ENCODE results near the gene ADH7.

Gene ADH7

GRCh38 chr4:99437723-99438404 is 2.7 kb upstream of the ADH7 start:
- H3F3A ChIP-seq (ENCODE audit: control insufficient read depth, insufficient read depth): no peaks in the 10 kb centered on the region

GRCh38 chr4:99436976-99437722 is 2.0 kb upstream of the ADH7 start:
- Histone ChIP-seq H3K27ac (ENCODE audit: low read depth, low read length) (no peak overlapping the region), H3F3A (ENCODE audit: control insufficient read depth, insufficient read depth) (no peaks in the 10 kb centered on the region), H3K36me3 (ENCODE audit: control insufficient read depth, low read length) (no peaks in the 10 kb centered on the region), H3K9me3 (ENCODE audit: control insufficient read depth, insufficient read depth, low read length) (no peaks in the 10 kb centered on the region), H3K4me1 (ENCODE audit: control insufficient read depth, low read length) (no peaks in the 10 kb centered on the region), H3K27me3 (ENCODE audit: control insufficient read depth, low read length) (no peaks in the 10 kb centered on the region), H3K4me2 (ENCODE audit: low read length) (no peak overlapping the region), H4K20me1 (ENCODE audit: control insufficient read depth, insufficient read depth, low read depth, low read length) (no peaks in the 10 kb centered on the region), H3K9me2 (replicated peaks; ENCODE audit: control insufficient read depth, low read length) (no peaks in the 10 kb centered on the region), H3K79me2 (ENCODE audit: control insufficient read depth, low read length) (no peaks in the 10 kb centered on the region), H3K4me3 (ENCODE audit: low read length) (no peak overlapping the region)
- no peak for TF ChIP-seq CTCF (IDR thresholded peaks at IDR 0.05; ENCODE audit: low read depth, low read length, poor library complexity, severe bottlenecking)
- TF ChIP-seq EZH2phosphoT487 (IDR thresholded peaks at IDR 0.05; ENCODE audit: borderline replicate concordance, low read length): no peak

More at GRCh38 chr4:99437723-99438404, 2.7 kb upstream of the ADH7 start:
- no peaks in the 10 kb centered on the region for H4K20me1 ChIP-seq (ENCODE audit: control insufficient read depth, insufficient read depth, low read depth, low read length)
- no peak overlapping the region for H3K4me2 ChIP-seq (ENCODE audit: low read length)
- no peaks in the 10 kb centered on the region for H3K27me3 ChIP-seq (ENCODE audit: control insufficient read depth, low read length)
- TF ChIP-seq CTCF (IDR thresholded peaks at IDR 0.05; ENCODE audit: low read depth, low read length, poor library complexity, severe bottlenecking) (no peak), EZH2phosphoT487 (IDR thresholded peaks at IDR 0.05; ENCODE audit: borderline replicate concordance, low read length) (no peak)
- H3K4me3 ChIP-seq (ENCODE audit: low read length): no peak overlapping the region
- no peaks in the 10 kb centered on the region for H3K79me2 ChIP-seq (ENCODE audit: control insufficient read depth, low read length)
- H3K27ac ChIP-seq (ENCODE audit: low read depth, low read length): no peak overlapping the region
- H3K9me3 ChIP-seq (ENCODE audit: control insufficient read depth, insufficient read depth, low read length): no peaks in the 10 kb centered on the region
- H3K36me3 ChIP-seq (ENCODE audit: control insufficient read depth, low read length): no peaks in the 10 kb centered on the region
- no peaks in the 10 kb centered on the region for H3K4me1 ChIP-seq (ENCODE audit: control insufficient read depth, low read length)
- no peaks in the 10 kb centered on the region for H3K9me2 ChIP-seq (replicated peaks; ENCODE audit: control insufficient read depth, low read length)

GRCh38 chr4:99436462-99436861 is 1.3 kb upstream of the ADH7 start:
- Histone ChIP-seq H3K79me2 (ENCODE audit: control insufficient read depth, low read length) (no peaks in the 10 kb centered on the region), H4K20me1 (ENCODE audit: control insufficient read depth, insufficient read depth, low read depth, low read length) (no peaks in the 10 kb centered on the region), H3K36me3 (ENCODE audit: control insufficient read depth, low read length) (no peaks in the 10 kb centered on the region), H3F3A (ENCODE audit: control insufficient read depth, insufficient read depth) (no peaks in the 10 kb centered on the region), H3K27ac (ENCODE audit: low read depth, low read length) (no peak overlapping the region), H3K4me2 (ENCODE audit: low read length) (no peak overlapping the region), H3K4me3 (ENCODE audit: low read length) (no peak overlapping the region), H3K4me1 (ENCODE audit: control insufficient read depth, low read length) (no peaks in the 10 kb centered on the region), H3K9me3 (ENCODE audit: control insufficient read depth, insufficient read depth, low read length) (no peaks in the 10 kb centered on the region), H3K9me2 (replicated peaks; ENCODE audit: control insufficient read depth, low read length) (no peaks in the 10 kb centered on the region), H3K27me3 (ENCODE audit: control insufficient read depth, low read length) (no peaks in the 10 kb centered on the region)
- TF ChIP-seq CTCF (IDR thresholded peaks at IDR 0.05; ENCODE audit: low read depth, low read length, poor library complexity, severe bottlenecking) (no peak), EZH2phosphoT487 (IDR thresholded peaks at IDR 0.05; ENCODE audit: borderline replicate concordance, low read length) (no peak)
